ENCODE measurements around the gene RASSF9. TPM values are rescaled to one million over a fixed set of nuclear protein-coding genes. Genes with fewer than 3 reads are reported as not detected.

RASSF9 gene
- total RNA-seq, 1 donor from 2014 or later = 0.68 TPM

DNA sequence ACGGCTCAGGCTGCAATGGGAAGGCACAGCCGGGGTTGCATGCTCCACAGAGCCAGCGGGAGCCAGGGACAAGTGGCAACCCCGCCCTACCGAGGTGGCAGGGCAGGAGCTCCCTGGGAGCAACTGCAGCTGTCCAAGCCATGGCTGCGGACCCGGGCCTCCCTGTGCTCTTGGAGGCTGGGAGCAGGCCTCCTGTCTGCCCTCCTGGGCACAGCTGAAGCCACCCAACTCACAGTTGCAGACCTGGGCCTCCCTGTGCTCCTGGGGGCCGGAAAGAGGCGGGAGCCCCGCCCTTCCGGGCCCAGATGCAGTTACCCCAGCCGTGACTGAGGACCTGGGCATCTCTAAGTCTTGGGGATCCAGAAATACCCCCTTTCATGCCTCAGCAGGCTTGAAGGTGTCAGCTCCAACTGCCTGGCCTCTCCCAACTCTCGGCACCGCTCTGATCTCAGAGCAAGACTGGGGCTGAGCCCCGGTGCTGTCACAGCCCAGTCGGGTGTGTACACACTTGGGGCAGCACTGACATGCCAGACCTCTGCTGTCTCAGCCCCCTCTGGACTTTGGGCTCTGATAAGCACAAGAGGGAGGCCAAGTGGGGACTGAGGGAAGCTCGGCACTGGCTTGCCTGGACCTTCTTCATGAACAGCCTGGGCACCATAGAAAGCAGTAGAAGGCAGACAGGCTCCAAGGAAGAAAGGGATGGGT is 7.5 kb upstream of the RASSF9 start:
- no peaks in the 10 kb centered on the region for H3K9me3 Mint-ChIP-seq (ENCODE audit: unreplicated experiment)
- Histone ChIP-seq H3K9ac (ENCODE audit: low read length) (no peak overlapping the region), H3K27ac (ENCODE audit: low read depth, low read length) (no peak overlapping the region), H3K27me3 (ENCODE audit: insufficient read depth, low read length) (no peaks in the 10 kb centered on the region), H4K20me1 (ENCODE audit: insufficient read depth, low read length) (no peaks in the 10 kb centered on the region), H3K4me2 (ENCODE audit: low read length) (no peak overlapping the region), H2AFZ (ENCODE audit: low read depth, low read length) (no peak overlapping the region), H3K36me3 (ENCODE audit: insufficient read depth, low read length) (no peaks in the 10 kb centered on the region), H3K4me1 (ENCODE audit: insufficient read depth, low read length) (no peaks in the 10 kb centered on the region), H3K79me2 (ENCODE audit: insufficient read depth, low read length) (no peaks in the 10 kb centered on the region), H3K4me3 (ENCODE audit: insufficient read depth, low read depth, low read length) (no peak overlapping the region), H3K9me3 (ENCODE audit: insufficient read depth, low read depth, low read length) (no peaks in the 10 kb centered on the region)
- H3K36me3 Mint-ChIP-seq (ENCODE audit: low read depth, unreplicated experiment) = no peaks in the 10 kb centered on the region
- no peak overlapping the region for H3K4me3 Mint-ChIP-seq (ENCODE audit: unreplicated experiment)
- H3K27ac Mint-ChIP-seq (ENCODE audit: unreplicated experiment) = no peak overlapping the region
- no peak for FAIRE-seq
- no peaks in the 10 kb centered on the region for H3K4me1 Mint-ChIP-seq (ENCODE audit: low read depth, unreplicated experiment)
- no peak for DNase-seq (ENCODE audit: low read depth)
- peaks cover 2% of the 10 kb centered on the region for H3K27me3 Mint-ChIP-seq (ENCODE audit: low read depth, unreplicated experiment)
- TF ChIP-seq, protein P1, sequence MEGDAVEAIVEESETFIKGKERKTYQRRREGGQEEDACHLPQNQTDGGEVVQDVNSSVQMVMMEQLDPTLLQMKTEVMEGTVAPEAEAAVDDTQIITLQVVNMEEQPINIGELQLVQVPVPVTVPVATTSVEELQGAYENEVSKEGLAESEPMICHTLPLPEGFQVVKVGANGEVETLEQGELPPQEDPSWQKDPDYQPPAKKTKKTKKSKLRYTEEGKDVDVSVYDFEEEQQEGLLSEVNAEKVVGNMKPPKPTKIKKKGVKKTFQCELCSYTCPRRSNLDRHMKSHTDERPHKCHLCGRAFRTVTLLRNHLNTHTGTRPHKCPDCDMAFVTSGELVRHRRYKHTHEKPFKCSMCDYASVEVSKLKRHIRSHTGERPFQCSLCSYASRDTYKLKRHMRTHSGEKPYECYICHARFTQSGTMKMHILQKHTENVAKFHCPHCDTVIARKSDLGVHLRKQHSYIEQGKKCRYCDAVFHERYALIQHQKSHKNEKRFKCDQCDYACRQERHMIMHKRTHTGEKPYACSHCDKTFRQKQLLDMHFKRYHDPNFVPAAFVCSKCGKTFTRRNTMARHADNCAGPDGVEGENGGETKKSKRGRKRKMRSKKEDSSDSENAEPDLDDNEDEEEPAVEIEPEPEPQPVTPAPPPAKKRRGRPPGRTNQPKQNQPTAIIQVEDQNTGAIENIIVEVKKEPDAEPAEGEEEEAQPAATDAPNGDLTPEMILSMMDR (IDR thresholded peaks at IDR 0.05; ENCODE audit: insufficient read depth, low read depth, low read length) = no peak
- TF ChIP-seq EZH2 (IDR thresholded peaks at IDR 0.05; ENCODE audit: insufficient read depth, low read length) = no peak

DNA sequence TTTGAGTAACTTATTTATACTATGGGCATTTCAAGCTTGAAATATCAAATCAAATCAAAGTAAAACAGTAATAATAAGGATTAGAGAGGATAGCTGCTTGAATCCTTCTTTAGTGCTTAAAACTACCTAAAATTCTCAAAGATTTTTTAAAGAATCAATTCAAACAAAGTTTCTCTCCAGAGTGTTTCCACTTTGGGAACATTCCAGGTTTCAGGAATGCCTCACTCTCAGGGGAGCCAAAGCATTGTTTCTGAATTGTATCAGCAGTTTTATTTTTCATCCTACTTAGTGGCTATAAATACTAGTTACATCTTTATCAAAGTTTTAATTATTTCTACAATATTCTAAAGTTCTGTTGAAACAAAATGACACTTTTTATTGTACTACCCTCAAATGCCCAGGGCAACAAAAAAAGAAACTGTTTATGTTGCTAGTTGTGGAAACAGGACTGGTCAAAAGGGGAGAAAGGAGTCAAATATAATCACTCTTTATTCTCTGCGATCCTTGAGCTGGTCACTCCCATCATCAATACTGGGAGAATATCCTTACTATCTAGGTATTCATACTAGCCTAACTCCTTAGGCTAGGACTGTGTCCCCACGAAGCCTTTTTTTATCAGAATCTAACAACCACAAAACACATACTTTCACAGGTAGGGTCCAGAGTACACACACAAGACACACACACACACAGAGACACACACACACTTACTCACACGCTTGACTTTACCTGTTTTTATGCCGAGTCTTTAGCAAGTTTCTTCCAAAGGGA is 598 bp downstream of the RASSF9 start:
- H3K9ac ChIP-seq (ENCODE audit: low read length) = peak overlapping the region; percentile 85
- Mint-ChIP-seq H3K4me3 (ENCODE audit: unreplicated experiment) (peak overlapping the region; percentile 75), H3K4me1 (ENCODE audit: low read depth, unreplicated experiment) (peaks cover 16% of the 10 kb centered on the region), H3K27ac (ENCODE audit: unreplicated experiment) (no peak overlapping the region), H3K27me3 (ENCODE audit: low read depth, unreplicated experiment) (no peaks in the 10 kb centered on the region), H3K36me3 (ENCODE audit: low read depth, unreplicated experiment) (no peaks in the 10 kb centered on the region), H3K9me3 (ENCODE audit: unreplicated experiment) (no peaks in the 10 kb centered on the region)
- FAIRE-seq (peak; percentile 29), DNase-seq (ENCODE audit: low read depth) (peak; percentile 43)
- H3K4me2 ChIP-seq (ENCODE audit: low read length) = peak overlapping the region; percentile 84
- peak overlapping the region; percentile 77 for H3K27ac ChIP-seq (ENCODE audit: low read depth, low read length)
- H2AFZ ChIP-seq (ENCODE audit: low read depth, low read length) = peak overlapping the region; percentile 59
- H3K9me3 ChIP-seq (ENCODE audit: insufficient read depth, low read depth, low read length) = no peaks in the 10 kb centered on the region
- TF ChIP-seq EZH2 (IDR thresholded peaks at IDR 0.05; ENCODE audit: insufficient read depth, low read length) = no peak
- TF ChIP-seq, protein P1 (IDR thresholded peaks at IDR 0.05; ENCODE audit: insufficient read depth, low read depth, low read length) = no peak
- no peaks in the 10 kb centered on the region for H3K27me3 ChIP-seq (ENCODE audit: insufficient read depth, low read length)
- H3K4me3 ChIP-seq (ENCODE audit: insufficient read depth, low read depth, low read length) = peak overlapping the region; percentile 72
- peaks cover 19% of the 10 kb centered on the region for H3K79me2 ChIP-seq (ENCODE audit: insufficient read depth, low read length)
- peaks cover 9% of the 10 kb centered on the region for H3K4me1 ChIP-seq (ENCODE audit: insufficient read depth, low read length)
- no peaks in the 10 kb centered on the region for H3K36me3 ChIP-seq (ENCODE audit: insufficient read depth, low read length)
- H4K20me1 ChIP-seq (ENCODE audit: insufficient read depth, low read length) = no peaks in the 10 kb centered on the region
